Raji (cell line): ENCODE measurements around the gene GIGYF1.

Experiments used
- POLR2A ChIP-seq: IDR thresholded peaks from 2 replicates; pipeline ENCODE4 v1.6.1; 2011; ENCODE audit warnings: low read depth, low read length, control low read depth; ENCODE audit not compliant: insufficient read depth

GIGYF1 gene

GRCh38 chr7:100689230-100690135, 4.6 kb downstream of the GIGYF1 start:
- TF ChIP-seq POLR2A = no peak

GRCh38 chr7:100688326-100688860, 5.7 kb downstream of the GIGYF1 start:
- TF ChIP-seq POLR2A = no peak

- TF ChIP-seq POLR2A = no peak
These were observed 6.2 kb downstream of the GIGYF1 start for GRCh38 chr7:100687751-100688300.

GRCh38 chr7:100687261-100687660, 6.8 kb downstream of the GIGYF1 start:
- no peak for TF ChIP-seq POLR2A

DNA sequence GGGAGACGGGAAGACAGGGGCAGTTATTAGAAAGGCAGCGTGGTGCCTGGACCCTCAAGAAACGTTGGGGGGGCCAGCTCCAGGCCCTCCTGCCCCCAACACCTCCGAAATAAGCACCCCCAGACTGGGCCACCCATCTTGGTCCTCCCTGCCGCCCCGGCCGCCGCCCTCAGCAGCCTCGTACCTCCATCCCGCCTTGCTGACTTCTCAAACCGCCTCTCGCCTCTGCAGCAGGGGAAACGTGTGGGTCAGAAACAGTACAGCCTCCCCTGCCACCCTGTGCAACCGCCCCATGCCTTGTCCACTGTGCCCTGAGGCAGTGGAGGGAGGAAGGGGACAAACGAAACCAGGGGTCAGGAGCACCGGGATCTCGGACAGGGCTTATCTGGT, 7.2 kb downstream of the GIGYF1 start:
- TF ChIP-seq POLR2A = no peak

DNA sequence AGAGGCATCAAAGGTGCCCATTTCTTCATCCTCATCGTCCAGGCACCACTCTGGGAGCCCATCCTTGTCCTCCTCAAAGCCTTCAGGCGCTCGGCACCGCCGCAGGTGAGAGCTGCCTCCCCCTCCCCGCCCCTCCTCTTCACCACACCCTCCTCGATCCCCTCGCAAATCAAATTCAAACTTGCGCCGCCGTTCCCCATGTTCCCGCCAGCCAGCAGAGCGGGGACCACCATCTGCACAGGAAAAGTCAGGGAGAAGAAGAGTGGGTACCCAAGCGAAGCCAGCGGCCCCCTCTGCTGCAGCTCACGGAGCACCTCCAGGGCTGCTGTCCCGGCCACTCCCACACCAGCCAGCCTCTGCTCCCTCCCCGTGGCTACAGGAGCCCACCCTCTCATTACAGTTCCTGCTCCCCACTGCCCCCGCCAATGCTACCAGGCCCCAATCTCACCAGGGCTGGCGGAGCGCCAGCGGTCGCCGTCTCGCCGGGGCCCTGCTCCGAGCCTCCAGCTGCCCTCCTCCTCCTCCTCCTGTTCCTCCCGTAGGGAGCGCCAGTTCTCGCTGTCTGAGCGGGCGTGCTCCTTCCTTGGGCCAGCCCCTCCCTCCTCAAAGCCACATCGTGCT, 7.7 kb downstream of the GIGYF1 start:
- TF ChIP-seq POLR2A = no peak

GRCh38 chr7:100685631-100686145, 8.4 kb downstream of the GIGYF1 start:
- TF ChIP-seq POLR2A = no peak

DNA sequence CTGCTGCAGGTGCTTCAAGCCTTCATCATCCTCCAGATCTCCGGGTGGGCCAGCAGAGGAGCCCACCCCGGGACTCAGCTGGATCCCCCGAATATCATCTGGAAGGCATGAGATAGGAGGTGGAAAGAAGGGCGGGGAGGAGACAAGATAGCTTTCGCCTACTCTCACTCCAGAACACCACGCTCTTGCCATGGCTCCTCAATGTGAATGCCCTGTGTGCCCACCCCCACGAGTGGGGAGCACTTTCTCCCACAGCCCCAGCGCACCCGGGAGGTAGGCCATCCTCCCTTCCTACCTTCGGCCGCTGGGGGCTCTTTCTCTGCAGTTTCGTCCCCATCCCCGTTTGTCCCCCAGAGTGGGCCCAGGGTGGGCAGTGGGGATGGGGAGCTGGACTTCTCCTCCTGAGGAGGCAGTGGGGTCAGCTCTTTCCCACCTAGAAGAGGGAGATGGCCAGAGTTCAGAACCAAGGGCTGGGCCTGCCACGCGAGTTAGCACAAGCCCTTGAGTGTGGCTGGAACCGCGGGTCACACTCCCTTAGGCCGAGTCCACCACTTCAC, 8.9 kb downstream of the GIGYF1 start:
- no peak for TF ChIP-seq POLR2A

- no peak for TF ChIP-seq POLR2A
These were observed 9.5 kb downstream of the GIGYF1 start for GRCh38 chr7:100684534-100685042.

- TF ChIP-seq POLR2A = no peak
These were observed 10.2 kb downstream of the GIGYF1 start for GRCh38 chr7:100683659-100684533.

GRCh38 chr7:100682991-100683658, 10.9 kb downstream of the GIGYF1 start:
- no peak for TF ChIP-seq POLR2A

DNA sequence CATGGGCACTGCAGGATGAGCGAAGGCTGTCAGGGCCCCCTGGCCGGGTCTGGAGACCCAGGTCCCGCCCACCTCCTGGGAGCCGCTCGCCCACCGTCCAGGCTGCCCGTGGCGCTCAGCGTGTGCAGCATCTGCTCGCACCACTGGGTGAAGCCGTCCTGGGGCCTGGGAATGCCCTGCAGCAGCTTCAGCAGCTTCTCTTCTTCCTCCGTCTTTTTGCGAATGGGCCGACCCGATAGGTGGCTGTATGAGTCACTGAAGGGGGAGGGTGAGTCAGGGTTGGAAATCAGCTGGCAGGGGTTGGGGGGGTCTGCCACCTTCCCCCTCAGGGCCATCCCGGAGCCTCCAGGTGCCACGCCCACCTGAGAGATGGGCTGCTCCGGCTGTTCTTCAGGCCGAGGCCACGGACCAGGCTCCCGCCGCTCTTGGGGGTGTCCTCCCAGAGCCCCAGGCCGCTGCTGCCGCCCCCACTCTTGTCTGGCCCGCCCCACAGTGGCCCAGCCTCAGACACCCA, 11.8 kb downstream of the GIGYF1 start:
- TF ChIP-seq POLR2A = no peak

DNA sequence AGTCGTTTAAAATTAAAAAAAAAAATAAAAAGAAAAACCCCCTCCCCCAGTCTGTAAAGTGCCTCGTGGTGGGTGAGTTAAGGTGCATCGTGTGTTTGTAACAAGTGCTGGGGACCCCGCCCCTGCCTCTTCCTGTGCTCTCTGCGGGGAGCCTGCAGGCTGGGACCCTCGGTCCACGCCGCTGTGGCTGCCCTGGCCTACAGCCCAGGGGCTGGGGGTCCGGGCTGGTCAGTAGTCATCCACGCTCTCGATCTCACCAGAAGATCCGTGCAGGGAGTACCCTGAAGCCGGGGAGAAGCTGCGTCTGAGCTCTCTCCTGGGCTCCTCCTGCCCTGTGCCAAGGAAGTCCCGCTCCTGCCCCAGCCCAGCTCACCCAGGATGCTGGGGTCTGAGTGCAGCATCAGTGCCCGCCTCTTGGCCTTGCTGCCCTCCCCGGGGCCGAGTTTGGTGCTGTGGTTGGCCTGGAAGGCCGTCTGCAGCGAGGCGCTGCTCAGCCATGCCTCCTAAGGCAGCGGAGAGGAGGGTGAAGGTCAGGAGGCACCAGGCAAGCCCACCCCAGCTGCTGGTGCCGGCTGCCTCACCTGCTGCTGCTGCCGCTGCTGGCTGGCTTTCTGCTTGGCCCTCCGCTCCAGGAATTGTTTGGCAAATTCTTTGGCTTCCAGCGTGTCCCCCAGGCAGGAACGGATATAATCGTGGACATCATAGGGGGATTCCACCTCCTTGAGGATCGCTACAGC, 12.4 kb downstream of the GIGYF1 start:
- TF ChIP-seq POLR2A = no peak
